Smooth muscle cell of bladder (primary cell): ENCODE results near the gene RSRC2. TPM values are rescaled to one million over a fixed set of nuclear protein-coding genes. Genes with fewer than 3 reads are reported as not detected.

Experiments
- total RNA-seq: library from RNA; depleted of rRNA; stranded (reverse); fragments of >200 nt; gene quantifications from 2 replicates; pipeline ENCODE4 v1.2.3, GENCODE V29; 2014

Gene RSRC2, protein sequence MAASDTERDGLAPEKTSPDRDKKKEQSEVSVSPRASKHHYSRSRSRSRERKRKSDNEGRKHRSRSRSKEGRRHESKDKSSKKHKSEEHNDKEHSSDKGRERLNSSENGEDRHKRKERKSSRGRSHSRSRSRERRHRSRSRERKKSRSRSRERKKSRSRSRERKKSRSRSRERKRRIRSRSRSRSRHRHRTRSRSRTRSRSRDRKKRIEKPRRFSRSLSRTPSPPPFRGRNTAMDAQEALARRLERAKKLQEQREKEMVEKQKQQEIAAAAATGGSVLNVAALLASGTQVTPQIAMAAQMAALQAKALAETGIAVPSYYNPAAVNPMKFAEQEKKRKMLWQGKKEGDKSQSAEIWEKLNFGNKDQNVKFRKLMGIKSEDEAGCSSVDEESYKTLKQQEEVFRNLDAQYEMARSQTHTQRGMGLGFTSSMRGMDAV
- total RNA-seq, result 40.1 and 45.7 TPM in 2 replicates

DNA sequence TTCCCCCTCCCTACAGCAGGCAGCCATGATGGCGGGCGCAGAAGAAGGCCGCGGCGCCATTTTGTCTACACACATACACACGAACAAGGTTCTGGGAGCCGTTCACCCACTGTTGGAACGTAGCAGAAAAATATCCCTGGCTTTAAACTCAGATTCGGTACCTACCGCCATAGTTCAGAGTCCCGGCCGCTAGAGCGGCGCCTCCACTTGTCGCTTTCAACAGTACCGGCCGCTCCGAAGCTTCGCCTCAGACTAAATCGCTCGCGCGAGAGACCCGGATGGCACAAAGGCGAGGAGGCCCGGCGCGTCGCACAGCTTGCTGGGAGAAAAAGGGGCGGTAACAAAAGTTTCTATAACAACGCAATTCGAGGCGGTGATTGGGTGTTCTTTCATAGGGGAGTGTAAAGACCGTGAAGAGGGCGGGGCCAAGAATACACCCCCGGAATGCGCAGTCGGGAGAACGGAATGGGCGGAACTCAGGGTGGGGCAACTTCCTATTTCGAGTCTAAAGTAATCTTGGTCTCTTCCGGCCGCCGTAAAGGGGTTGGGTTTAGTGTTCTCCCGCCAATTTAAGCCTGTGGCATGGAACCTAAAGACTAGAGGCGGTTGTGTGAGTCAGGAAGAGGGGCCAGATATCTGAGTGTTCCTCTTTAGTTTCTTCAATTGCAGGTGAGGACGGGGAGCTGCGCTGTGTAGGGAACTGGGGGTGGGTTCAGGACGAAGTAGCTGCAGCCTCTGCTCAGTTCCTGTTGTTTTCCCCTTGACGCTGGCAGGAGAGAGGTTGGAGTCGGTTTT lies at the start of gene RSRC2, which contains the start of gene KNTC1:
RSRC2 (minus strand) TSS at position 254 of the 795 bp plus-strand sequence; CDS start at position 171, 83 bp downstream.
KNTC1 (plus strand) TSS at position 567 of the 795 bp plus-strand sequence. CDS start 2,815 bp downstream, outside the sequence.

DNA sequence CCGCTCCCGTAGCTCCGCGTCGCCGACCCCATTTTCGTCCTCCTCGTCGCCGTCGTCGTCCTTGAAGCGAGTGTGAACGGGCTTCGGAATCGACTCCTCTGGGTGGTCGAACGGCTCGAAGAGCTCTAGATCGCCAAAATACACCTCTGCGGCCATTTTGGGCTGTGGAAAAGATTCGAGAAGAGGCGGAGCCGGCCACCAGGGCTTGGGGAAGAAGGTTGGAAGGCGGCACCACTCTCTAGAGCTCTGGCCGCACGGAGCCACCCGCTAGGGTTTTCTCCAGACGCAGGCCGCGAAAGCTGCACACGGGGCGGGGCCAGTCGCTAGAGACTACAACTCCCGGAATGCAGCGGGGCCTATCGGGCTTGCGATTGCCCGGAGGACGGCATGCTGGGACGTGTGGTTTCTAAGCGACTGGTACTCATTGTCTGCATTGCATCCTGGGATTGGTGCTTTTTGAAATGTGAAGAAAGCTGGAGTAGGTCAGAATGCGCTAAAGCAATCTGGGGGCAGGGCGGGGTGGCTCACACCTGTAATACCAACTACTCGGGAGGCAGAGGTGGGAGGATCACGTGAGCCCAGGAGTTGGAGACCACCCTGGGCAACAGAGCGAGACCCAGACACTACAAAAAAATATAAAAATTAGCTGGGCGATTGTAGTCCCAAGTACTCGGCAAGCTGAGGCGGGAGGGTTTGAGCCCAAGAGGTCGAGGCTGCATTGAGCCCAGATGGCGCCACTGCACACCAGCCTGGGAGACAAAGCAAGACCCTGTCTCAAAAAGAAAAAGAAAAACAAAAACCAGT lies 25.8 kb downstream of the RSRC2 start, which contains the start of gene ZCCHC8:
ZCCHC8 (minus strand) TSS at position 248 of the 804 bp plus-strand sequence; CDS start at position 156, 92 bp downstream.

Other genes with a start within 250 kb of the RSRC2 start
- 69.0 and 74.6 TPM in 2 replicates for gene CLIP1, start 104.3 kb downstream of the RSRC2 start, total RNA-seq
- 11.8 and 12.3 TPM in 2 replicates for gene ZCCHC8, start 26.0 kb downstream of the RSRC2 start, total RNA-seq
- gene KNTC1, start 313 bp upstream of the RSRC2 start, total RNA-seq, result 7.1 and 7.4 TPM in 2 replicates
- 0.14 TPM in 1 of 2 replicates, not detected in the other for gene HCAR2, start 176.4 kb upstream of the RSRC2 start, total RNA-seq
- not detected in 2 replicates for gene HCAR3, start 189.9 kb upstream of the RSRC2 start, total RNA-seq
- under 0.01 and 0.09 TPM in 2 replicates for gene HCAR1, start 203.9 kb upstream of the RSRC2 start, total RNA-seq
- 25.6 and 29.1 TPM in 2 replicates for gene DENR, start 225.9 kb upstream of the RSRC2 start, total RNA-seq
- gene CCDC62, start 247.6 kb upstream of the RSRC2 start, total RNA-seq, result 0.43 and 1.1 TPM in 2 replicates